T-helper 9 cell (primary cell): ENCODE results near the gene BPIFB3.
A peak's percentile ranks its signal among the peaks of the same experiment; 100 is the strongest.

Experiments
- DNase-seq: peaks from one replicate; pipeline ENCODE4 v3.0.0-alpha.2; 2020

Gene BPIFB3

GRCh38 chr20:33063271-33063670 is 9.6 kb downstream of the BPIFB3 start:
- DNase-seq: no peak

GRCh38 chr20:33064572-33065287 is 11.0 kb downstream of the BPIFB3 start:
- no peak for DNase-seq

GRCh38 chr20:33065785-33066184 is 12.1 kb downstream of the BPIFB3 start:
- DNase-seq: no peak

GRCh38 chr20:33067806-33068205 is 14.1 kb downstream of the BPIFB3 start:
- DNase-seq: no peak

GRCh38 chr20:33068251-33068939 is 14.7 kb downstream of the BPIFB3 start:
- no peak for DNase-seq

- no peak for DNase-seq
These were observed 16.0 kb downstream of the BPIFB3 start for GRCh38 chr20:33069673-33070072.

- DNase-seq: no peak
These were observed 16.7 kb downstream of the BPIFB3 start for GRCh38 chr20:33070111-33071053.

- DNase-seq: no peak
These were observed 17.5 kb downstream of the BPIFB3 start for GRCh38 chr20:33071198-33071597.

- DNase-seq: no peak
These were observed 18.7 kb downstream of the BPIFB3 start for GRCh38 chr20:33072362-33072761.

- no peak for DNase-seq
These were observed 19.1 kb downstream of the BPIFB3 start for GRCh38 chr20:33072813-33073212.

GRCh38 chr20:33074675-33075074 is 21.0 kb downstream of the BPIFB3 start:
- DNase-seq: no peak

- no peak for DNase-seq
These were observed 21.6 kb downstream of the BPIFB3 start for GRCh38 chr20:33075281-33075680.

- peak; percentile 4 for DNase-seq
These were observed 23.1 kb downstream of the BPIFB3 start for GRCh38 chr20:33076662-33077372.

- no peak for DNase-seq
These were observed 25.6 kb downstream of the BPIFB3 start, which contains the start of gene BPIFB4 for GRCh38 chr20:33079259-33079658. Gene BPIFB4, plus strand, starts transcription at chr20:33079643. Its CDS starts 1,884 bp downstream, at chr20:33081527.

GRCh38 chr20:33081411-33082154 is 27.9 kb downstream of the BPIFB3 start:
- no peak for DNase-seq

GRCh38 chr20:33082546-33082945 is 28.8 kb downstream of the BPIFB3 start:
- no peak for DNase-seq

- no peak for DNase-seq
These were observed 30.0 kb downstream of the BPIFB3 start for GRCh38 chr20:33083544-33084340.

- no peak for DNase-seq
These were observed 31.0 kb downstream of the BPIFB3 start for GRCh38 chr20:33084722-33085121.

GRCh38 chr20:33086052-33086722 is 32.5 kb downstream of the BPIFB3 start:
- no peak for DNase-seq

- DNase-seq: no peak
These were observed 37.4 kb downstream of the BPIFB3 start for GRCh38 chr20:33091147-33091546.
